HG03097 (cell line): Measurements from ENCODE around the gene VSIR.

Experiments
- ATAC-seq: cut with Tn5 transposase; IDR thresholded peaks from one replicate; pipeline ENCODE4 v1.9.1; 2021; ENCODE audit not compliant: unreplicated experiment, low FRiP score

Gene VSIR

DNA sequence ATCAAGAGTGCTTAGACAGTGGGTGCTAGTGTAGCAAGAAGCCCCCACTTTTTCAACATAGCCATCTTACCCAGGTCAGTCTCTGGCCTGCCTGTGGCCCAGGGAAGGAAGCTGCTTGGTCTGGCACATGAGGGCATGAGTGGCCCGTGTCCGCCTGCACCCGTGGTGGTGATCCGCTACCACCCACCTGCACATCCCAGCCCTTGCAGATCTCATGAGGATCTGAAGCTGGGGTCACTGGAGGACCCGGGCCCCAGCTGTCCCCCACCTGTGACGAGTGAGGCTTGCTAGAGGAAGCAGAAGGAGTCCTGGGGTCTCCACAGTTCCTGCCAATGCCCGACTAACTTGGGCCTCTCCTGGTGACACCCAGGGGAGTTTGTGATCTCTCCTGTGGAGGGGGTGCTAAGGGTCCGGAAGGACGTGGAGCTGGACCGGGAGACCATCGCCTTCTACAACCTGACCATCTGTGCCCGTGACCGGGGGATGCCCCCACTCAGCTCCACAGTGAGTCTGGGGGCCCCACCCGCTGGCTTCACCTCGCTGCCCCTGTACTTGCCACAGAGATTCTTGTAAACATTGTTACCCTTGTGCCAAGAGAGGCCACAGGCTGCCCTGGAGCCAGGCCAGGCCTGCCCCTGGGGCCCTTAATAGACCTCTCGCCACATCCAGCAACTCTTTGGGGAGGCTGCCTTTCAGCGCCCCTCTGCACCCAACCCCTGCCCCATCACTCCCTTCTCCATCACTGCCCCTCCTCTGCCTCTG is 10.8 kb upstream of the VSIR start:
- ATAC-seq = no peak

DNA sequence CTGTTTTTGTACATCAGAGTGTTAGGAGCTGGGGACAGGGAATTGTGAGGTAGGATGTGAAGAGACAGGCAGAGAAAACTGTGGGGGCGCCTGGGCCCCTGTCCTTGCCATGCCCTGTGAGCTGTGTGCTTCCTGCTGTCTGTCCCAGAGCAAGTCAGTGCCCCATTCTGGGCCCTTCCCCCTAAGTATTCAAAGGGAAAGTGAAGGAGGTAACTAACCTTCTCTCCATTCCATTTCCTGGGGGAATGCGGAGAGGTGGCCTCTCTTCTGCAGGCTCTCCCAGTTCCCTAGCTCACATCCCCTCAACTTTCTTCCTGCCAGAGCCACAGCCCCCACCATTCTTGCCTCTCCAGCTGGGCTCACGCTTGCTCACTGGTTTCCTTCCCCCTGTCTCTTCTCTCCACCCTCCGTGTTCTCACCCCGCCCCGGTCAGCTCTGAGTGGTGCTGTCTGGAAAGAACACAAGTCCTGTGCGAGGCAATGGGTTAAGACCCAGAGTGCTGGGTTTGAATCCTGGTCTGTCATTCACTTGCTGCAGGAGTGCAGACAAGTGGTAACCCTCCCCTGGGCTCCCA is 9.7 kb upstream of the VSIR start:
- ATAC-seq = no peak

GRCh38 chr10:71782221-71782916 is 9.0 kb upstream of the VSIR start:
- no peak for ATAC-seq

DNA sequence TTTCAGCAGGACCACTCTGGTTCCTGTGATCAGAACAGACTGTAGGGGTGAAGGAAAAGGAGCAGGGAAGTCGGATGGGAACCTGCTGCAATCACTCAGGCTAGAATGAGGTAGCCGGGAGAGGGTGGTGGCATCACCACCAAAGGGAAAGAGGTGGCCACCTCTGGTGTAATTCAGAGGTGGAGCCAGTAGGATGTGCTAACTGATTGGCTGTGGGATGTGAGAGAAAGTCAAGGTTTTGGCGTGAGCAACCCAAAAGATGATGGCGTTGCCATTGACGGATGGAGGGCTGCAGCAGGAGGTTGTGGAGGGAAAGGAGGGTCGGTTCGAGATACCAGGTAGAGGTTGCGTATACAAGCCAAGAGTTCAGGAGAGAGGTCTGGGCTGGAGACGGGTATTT is 7.4 kb upstream of the VSIR start:
- no peak for ATAC-seq

GRCh38 chr10:71780156-71780555 is 6.8 kb upstream of the VSIR start:
- ATAC-seq = no peak

DNA sequence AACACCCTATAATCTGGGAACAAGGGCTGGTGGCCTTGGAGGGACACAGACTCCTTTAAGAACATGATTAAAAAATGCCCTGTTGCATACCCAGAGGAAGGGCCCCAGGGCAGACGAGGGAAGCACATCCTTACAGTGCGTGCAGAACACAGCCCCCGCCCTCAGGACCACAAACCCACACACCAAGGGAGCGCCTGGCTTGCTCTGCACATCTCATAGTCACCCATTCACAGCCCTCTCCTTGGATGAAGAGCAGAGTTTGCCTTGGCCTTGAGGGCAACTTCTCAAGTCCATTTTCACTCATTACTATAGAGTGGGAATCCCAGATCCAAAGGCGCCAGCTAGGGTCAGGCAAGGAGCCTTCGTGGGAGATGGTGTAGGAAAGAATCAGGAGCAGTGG is 6.3 kb upstream of the VSIR start:
- ATAC-seq = no peak

DNA sequence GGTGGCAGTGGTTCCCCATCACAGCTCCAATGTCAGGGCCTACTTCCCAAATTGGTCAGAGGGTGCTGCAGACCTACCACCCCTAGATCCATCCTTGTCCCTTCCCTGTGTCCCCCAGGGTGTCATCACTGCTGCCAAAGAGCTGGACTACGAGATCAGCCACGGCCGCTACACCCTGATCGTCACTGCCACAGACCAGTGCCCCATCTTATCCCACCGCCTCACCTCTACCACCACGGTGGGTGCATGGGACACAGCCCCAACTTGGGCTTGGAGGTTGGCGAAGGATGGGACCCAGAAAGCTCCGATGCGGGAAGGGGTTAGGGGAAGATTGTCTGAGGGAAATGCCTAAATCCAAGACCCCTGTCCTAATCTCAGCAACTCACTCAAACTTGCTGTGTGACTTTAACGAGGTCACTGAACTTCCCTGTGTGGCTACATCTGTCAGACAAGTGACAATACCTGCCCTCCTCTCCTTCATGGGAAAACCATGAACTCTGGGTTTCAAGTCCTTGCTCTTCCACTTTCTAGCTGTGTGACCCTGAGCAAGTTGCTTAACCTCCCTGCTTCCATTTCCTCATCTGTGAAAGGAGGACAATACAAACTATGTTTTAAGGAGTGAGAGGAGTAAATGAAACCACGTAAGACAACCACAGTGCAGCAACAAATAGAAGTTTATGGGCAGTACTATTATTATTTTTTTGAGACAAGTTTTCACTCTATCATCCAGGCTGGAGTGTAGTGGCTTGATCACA is 4.9 kb upstream of the VSIR start:
- no peak for ATAC-seq

- no peak for ATAC-seq
These were observed 4.1 kb upstream of the VSIR start for GRCh38 chr10:71777213-71777985.

DNA sequence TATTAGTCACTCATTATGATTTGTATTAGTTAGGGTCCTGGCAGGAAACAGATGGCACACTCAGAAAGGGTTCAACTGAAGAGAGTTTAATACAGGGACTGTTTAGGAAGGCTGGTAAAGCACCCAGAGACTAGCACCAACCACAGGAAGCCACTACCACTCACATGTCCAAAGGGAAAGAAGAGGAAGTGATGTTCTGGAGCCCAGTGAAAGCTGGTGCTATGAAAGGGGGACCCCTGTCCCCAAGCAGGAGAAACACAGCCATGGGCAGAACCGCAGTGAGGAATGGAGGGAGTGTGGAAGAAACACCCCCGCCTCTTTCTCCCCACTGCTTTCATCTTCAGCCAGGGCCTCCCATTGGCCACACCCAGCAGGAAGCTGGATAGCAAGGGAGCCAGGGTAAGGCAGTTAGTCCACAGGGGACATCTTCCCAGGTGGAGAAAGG is 3.2 kb upstream of the VSIR start:
- no peak for ATAC-seq

DNA sequence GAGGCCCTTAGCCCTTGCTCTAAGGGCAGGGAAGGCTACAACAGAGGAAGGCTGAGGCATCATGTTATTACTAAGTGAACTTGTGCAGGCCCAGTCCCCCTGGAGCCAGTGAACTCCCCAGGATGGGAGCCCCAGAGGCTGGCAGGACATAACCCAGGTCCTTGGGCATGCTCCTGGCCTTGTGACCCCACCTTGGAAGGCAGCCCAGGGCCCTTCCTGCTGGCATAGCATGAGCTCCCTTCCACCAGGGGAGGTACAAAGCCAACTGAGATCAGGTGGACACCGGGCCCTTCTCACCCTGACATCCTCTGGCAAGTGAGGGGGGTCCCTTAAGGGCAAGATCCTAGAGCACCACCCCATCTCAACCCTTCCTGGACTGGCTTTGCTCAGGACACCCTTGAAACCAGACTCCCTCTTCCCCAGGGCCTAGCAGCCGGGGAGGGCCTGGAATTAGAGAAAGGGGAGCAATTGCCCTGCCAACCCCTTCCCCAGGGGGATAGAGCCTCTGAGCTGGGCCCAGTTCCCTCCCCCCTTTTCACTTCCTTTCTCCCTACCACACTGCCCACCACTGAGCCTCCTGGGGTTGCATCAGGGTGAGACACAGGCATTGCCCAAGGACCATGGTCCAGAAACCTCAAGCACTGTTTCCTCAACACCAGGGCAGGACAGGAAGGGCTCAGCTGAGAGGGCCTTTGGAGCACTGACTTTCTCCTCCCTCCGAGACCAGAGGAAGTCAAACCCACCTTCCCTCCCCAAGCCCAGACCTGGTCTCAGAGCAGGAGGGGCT is 1.8 kb upstream of the VSIR start:
- ATAC-seq = no peak

DNA sequence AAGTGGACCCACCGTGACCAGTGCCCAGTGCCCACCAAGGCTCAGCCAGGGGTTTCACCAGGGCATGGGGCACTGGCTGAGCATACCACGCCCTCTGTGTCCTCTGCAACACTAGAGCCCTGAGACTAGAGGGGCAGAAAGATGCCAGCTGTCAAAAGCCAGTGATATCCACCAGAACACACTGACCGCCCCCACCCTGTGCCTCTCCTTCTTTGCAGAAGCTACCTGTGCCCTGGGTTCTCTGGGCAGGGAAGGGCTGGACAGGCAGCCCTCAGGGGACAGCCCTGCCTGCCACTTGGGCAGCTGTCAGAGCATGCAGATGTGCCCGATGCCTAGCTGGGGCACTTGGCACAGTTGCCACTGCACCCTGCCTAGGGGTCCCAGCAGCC is 494 bp downstream of the VSIR start:
- ATAC-seq = no peak

DNA sequence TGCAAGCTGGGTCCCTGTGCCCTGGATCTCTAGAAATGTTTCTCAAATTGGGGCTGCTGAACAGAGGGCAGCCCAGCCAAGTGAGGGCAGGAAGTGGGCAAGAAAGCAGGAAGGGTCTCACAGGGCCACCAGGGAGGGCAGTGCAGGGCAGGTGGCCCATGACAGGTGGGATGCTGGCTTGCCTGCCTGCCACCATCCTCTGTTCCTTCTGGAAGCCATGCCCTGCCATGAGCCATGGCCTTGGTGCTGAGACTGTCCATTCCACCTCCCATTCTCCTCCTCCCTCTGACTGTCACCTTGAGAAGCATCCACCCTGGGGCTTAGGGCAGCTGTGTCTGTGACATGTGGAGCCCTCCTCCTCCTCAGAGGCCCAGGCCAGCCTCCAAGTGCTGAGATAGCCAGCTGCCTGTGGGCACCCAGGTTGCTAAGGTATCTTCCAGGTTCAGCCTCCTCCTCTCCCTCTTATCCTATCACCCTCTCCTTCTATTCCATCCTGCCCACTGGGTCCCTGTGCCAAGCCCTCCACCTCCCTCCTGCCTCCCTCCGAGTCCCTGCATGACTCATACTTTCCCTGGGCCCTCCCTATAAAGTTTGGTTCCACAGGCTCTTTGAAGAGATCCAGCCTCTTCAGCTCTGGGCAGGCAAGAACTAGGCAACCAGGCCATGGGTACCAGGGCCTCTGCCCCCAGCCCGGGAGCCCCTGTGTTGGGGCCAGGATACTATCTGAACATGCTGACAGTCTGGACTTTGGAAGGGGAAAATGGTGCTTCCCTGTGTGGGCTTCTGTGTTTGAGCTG is 1.3 kb downstream of the VSIR start:
- ATAC-seq = no peak

DNA sequence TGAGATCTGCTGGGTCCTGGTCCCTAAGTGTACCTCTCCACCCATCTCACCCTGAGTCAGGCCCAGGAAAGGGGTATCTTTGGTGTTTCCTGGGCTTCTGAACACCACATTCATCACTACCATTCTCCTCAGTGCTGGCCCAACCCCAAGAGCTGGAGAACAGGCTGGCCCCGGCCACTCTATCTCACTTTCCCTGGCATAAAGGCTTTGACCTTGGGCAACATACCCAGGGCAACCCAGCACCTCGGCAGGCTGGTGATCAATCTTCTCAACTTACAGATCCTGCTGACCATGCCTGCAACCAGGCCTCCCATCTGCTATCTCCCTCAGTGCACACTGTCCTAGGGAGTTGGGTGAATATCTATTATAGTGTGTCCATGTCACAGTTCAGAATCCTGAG is 2.1 kb downstream of the VSIR start:
- ATAC-seq = no peak

GRCh38 chr10:71770789-71771188 is 2.5 kb downstream of the VSIR start:
- no peak for ATAC-seq

DNA sequence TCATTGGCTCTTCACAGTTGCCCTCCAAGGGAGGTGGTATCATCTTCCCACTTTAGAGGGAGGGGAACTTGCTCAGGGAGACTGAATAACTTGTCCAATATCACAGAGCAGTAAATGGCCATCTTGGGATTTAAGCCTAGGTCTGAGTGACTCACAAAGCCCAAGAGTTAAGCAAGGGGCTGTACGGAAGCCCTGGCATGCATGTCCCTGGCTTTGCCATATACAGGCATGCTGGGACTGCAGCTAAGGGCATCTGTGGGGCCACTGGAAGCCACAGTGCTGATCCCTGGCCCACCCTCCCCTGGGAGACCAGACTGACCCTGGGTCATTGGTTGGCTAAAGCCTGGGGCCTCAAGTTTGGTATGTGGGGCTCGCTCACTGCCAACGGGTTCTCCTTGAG is 3.1 kb downstream of the VSIR start:
- ATAC-seq = no peak

DNA sequence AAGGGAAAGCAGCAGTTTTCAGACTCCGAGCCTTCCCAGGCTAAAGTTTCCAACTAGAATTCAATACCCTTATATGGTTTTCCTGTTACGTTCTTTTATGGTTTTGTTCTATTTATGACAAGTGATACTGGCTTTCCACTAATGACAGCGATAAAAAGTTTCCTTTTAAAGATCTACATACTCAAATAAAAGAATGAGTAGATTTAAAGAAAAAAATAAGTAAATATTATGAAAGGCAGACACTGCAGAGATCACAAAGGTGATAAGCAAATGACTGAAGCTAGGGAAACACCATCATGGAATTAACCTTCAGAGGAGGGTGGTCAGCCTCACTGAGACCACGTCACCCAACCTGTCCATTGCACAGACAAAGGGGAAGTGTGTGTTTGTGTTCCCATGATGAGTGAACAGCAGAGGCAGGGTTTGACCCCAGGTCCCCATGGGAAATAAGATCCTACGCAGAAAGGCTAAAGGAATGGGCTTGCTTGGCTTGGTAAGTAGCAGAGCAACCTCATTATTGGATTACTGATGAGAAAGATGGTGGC is 4.0 kb downstream of the VSIR start:
- ATAC-seq = peak; percentile 19

DNA sequence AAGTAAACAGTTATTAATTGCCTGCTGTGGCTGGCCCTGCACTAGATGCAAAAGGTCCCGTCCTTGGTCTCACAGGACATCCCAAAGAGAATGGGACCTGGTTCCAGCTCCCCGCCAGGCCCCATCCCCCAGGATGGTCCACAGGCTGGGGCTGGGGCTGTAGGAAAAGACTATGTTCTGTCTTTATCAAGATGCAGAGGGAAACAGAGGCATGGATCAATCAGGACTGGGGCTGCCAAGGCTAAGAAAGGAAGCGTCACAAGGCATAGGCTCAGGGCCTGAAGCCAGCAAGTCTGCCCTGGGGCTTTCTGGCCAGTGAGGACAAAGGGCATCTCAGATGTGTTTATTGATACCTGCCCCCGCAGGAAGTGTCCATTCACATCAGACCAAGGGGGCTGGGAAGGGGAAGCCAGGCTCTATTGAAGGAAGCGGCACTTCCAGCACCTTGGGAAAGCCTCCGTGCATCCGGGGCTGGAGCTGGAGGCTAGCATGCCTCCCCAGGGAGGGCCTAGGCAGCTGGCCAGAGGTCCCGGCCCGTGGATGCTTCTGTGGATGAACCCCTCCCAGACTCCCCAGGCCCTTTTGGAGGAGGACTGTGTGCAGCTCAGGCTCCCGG is 5.8 kb downstream of the VSIR start:
- no peak for ATAC-seq

DNA sequence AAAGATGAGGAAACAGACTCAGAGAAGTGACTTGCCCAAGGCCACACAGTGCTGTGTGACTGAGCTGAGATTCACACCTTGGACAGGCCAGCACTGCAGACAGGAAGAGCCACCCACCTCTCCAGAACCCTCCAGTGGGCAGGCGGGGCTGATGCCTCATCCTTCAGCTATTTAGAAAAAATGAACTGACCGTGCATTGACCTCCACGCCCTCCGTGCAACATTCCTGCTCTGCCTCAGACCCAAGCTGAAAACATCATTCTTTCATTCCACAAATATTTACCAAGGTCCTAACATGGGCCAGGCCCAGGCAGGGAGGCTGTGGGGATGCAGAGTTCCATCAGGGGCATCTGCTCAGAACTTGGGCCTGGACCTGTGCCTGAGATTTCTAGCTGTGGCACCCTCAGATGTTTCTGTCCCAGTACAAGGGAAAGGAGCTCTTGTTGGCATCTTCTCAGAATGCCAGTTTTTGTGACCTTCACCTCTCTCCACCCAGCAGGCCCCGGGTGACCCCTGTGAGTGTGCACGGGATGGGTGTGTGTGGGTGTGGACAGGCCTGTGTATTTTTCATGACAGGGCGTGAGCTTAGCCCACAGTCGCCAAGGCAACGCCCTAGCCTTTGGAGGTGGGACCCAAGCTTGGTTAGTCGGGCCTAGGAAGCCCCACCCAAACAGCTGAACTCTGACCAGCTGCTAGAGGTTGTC is 6.5 kb downstream of the VSIR start:
- ATAC-seq = no peak
